Effector memory CD4-positive, alpha-beta T cell (primary cell): Measurements from ENCODE around the gene ATP1A1.

Experiments used
- DNase-seq, 3 donors: peaks; one replicate each; pipeline ENCODE4 v3.0.0-alpha.2; 2020
- H3K27ac ChIP-seq: 2 replicates; pipeline ENCODE4 v1.7.0; 2013; ENCODE audit warnings: mild to moderate bottlenecking, low read length, moderate library complexity; ENCODE audit not compliant: insufficient read depth, poor library complexity, severe bottlenecking
- H3K27me3 ChIP-seq: replicated peaks from 2 replicates; pipeline ENCODE4 v1.7.0; 2013; ENCODE audit warnings: mild to moderate bottlenecking, low read length; ENCODE audit not compliant: insufficient read depth, control insufficient read depth, poor library complexity, severe bottlenecking
- H3K36me3 ChIP-seq: 2 replicates; pipeline ENCODE4 v1.7.0; 2013; ENCODE audit warnings: mild to moderate bottlenecking, low read length, moderate library complexity; ENCODE audit not compliant: control insufficient read depth, insufficient read depth
- H3K4me1 ChIP-seq: 2 replicates; pipeline ENCODE4 v1.7.0; 2013; ENCODE audit warnings: low read length, mild to moderate bottlenecking; ENCODE audit not compliant: control insufficient read depth, insufficient read depth, poor library complexity, severe bottlenecking
- H3K4me3 ChIP-seq: 2 replicates; pipeline ENCODE4 v1.7.0; 2013; ENCODE audit warnings: low read length, low read depth, mild to moderate bottlenecking; ENCODE audit not compliant: insufficient read depth, poor library complexity, severe bottlenecking
- H3K9me3 ChIP-seq: 2 replicates; pipeline ENCODE4 v1.7.0; 2013; ENCODE audit warnings: mild to moderate bottlenecking, low read length, moderate library complexity; ENCODE audit not compliant: control insufficient read depth

ATP1A1 gene

DNA sequence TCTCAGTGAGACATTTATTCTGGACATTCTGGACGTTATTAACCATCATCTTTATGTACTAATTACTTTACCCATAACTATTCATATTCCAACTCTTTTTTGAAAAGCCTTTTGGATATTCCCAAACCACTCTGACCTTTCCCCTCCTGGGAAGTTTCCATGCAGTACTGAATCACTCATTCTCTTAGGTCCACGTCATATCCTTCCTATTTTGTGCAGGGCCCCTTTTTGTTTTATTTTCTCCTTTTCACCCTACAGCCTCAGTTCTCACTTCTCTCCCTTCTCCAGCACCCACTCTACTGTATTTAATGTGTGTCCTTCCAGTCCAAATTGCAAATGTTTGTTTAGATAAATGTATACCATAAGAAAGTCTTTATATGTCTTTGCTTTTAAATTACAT is 16.4 kb upstream of the ATP1A1 start:
- Histone ChIP-seq H3K4me3 (no peak overlapping the region), H3K27ac (no peak overlapping the region)
- no peak for DNase-seq

DNA sequence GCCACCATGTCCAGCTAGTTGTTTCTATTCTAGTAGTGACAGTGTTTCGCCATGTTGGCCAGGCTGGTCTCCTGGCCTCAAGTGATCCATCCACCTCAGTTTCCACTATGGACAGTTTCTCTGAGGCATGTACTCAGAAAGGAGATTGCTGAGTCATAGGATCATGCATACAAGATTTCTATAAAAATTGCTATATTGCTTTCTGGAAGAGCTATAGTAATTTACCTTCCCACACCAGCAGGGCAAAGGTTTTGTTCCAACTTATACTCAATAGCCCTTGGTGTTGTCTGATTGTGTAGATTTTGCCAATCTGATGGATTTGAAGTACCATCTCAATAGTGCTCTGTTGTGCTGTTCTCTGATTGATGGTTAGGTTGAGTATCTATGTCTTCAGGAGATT is 15.6 kb upstream of the ATP1A1 start:
- no peak overlapping the region for H3K4me3 ChIP-seq
- no peak overlapping the region for H3K27ac ChIP-seq
- DNase-seq, result no peak
- no peaks in the 10 kb centered on the region for H3K27me3 ChIP-seq
- H3K36me3 ChIP-seq, result no peaks in the 10 kb centered on the region
- H3K4me1 ChIP-seq, result peaks cover under 1% of the 10 kb centered on the region
- H3K9me3 ChIP-seq, result no peaks in the 10 kb centered on the region

More for the DNA sequence above, 16.4 kb upstream of the ATP1A1 start:
- no peaks in the 10 kb centered on the region for H3K36me3 ChIP-seq
- H3K9me3 ChIP-seq, result no peaks in the 10 kb centered on the region
- H3K4me1 ChIP-seq, result peaks cover 4% of the 10 kb centered on the region
- no peaks in the 10 kb centered on the region for H3K27me3 ChIP-seq

DNA sequence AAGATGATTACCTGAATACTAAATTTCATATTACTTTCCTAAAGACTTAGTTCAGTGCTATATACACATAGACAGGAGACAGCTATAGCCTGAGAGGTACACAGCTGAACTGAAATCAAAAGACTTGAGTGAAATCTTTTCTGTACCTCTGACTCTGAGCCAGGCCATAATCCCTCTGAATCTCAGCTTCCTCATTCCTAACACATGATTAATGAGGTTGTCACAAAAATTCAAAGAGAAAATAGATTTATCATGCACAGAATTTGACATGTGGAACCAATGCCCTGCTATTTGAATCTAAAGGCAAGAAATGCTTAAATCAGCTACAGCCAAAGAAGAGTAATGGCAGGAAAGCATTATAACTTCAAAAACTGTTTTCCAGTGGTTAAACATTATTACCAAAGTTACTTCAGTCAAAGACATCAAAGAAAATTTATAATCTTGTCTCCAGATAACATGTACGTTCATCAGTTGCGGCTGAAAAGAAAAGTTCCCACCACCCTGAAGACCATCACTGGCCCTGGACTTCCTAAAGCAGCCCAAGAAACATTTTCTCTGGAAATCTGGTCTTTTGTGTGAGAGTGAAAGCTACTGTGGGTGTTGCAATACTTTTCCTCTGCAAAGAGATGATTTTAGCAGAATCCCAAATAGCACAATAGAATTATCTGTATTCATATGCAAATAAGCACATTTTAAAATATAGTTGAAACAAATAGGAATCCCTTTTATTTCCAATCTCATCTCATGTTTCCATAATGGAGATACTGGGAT is 13.8 kb upstream of the ATP1A1 start:
- no peaks in the 10 kb centered on the region for H3K9me3 ChIP-seq
- H3K4me3 ChIP-seq, result no peak overlapping the region
- no peak for DNase-seq
- no peaks in the 10 kb centered on the region for H3K27me3 ChIP-seq
- no peak overlapping the region for H3K27ac ChIP-seq
- no peaks in the 10 kb centered on the region for H3K4me1 ChIP-seq
- no peaks in the 10 kb centered on the region for H3K36me3 ChIP-seq

DNA sequence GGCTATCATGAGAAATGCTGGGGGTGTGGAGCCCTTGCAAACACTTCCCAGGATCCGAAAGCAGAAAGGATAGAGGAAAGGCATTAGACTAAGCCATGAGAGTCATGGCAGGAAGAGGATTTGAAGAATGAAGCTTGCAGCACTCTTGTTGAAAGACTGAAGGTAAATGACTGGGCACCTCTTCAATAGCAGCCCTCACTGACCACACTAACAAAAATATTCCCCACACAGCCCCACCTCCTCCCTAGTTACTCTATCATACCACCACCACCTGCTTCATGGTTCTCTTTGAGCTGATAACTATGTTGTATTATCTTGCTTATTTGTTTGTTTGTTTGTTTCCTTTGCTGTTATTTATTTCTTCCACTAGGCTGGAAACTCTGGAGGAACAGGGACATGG is 13.2 kb upstream of the ATP1A1 start:
- no peaks in the 10 kb centered on the region for H3K4me1 ChIP-seq
- H3K27ac ChIP-seq, result no peak overlapping the region
- DNase-seq, result no peak
- H3K4me3 ChIP-seq, result no peak overlapping the region
- H3K36me3 ChIP-seq, result no peaks in the 10 kb centered on the region
- no peaks in the 10 kb centered on the region for H3K27me3 ChIP-seq
- no peaks in the 10 kb centered on the region for H3K9me3 ChIP-seq

DNA sequence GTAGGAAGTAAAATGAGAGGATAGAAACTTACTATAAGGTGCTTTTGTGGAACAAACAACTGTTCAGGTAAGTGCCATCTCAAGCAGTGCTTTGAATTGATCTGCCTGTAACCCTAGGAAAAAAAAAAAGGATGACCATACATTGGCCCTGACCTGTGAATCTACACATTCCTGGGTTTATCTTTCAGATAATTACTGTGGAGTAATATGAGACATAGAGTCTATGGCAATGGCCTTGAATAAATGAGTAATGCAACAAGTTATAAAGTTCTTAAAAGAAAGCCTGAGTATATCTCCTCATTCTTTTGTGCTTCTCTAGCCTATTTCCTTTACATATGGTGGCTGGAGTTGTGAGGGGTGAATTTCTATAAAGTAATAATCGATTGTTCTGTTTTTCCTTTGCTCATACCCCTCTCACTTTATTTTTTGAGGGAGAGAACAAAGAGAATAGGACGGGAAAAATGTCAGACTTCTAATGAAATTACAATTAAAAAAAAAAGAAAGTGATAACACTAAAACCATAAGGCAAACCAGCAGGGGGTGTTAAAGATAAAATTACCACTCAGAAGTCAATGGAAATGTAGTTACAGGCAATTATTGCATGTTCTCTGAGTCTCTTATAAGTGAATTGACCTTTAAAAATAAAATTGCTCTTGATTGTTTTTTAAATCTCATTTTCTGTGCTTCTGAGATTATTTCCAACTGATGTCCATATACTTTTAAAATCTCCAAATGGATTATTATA is 12.4 kb upstream of the ATP1A1 start:
- H3K27me3 ChIP-seq, result no peaks in the 10 kb centered on the region
- no peak overlapping the region for H3K27ac ChIP-seq
- no peaks in the 10 kb centered on the region for H3K9me3 ChIP-seq
- H3K4me1 ChIP-seq, result no peaks in the 10 kb centered on the region
- H3K36me3 ChIP-seq, result no peaks in the 10 kb centered on the region
- H3K4me3 ChIP-seq, result no peak overlapping the region
- no peak for DNase-seq

DNA sequence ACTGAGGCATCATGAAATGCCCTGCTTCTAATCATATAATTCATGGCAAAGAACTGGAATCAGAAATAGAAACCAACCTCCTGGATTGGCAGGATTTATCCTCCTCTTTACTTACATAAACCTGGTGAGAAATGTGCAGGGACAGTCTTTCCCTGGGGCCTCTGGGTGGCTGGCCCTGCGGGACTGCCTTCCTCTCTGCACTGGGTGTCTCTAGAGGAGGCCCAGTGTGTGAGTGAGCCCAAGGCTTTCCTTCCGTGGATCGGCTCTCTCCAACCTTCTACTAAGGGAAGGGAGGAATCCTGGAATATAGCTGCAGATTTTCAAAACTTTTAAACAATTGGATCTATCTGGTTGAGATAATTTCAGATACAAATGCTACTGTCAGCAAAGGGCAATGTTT is 11.4 kb upstream of the ATP1A1 start:
- H3K27me3 ChIP-seq, result no peaks in the 10 kb centered on the region
- no peak overlapping the region for H3K4me3 ChIP-seq
- H3K9me3 ChIP-seq, result no peaks in the 10 kb centered on the region
- H3K36me3 ChIP-seq, result no peaks in the 10 kb centered on the region
- H3K27ac ChIP-seq, result no peak overlapping the region
- no peaks in the 10 kb centered on the region for H3K4me1 ChIP-seq
- DNase-seq, result no peak

- Histone ChIP-seq H3K4me1 (no peaks in the 10 kb centered on the region), H3K27me3 (no peaks in the 10 kb centered on the region), H3K36me3 (no peaks in the 10 kb centered on the region), H3K4me3 (no peak overlapping the region), H3K27ac (no peak overlapping the region), H3K9me3 (no peaks in the 10 kb centered on the region)
- DNase-seq, result no peak
Observed at GRCh38 chr1:116362050-116362449, 11.0 kb upstream of the ATP1A1 start.

DNA sequence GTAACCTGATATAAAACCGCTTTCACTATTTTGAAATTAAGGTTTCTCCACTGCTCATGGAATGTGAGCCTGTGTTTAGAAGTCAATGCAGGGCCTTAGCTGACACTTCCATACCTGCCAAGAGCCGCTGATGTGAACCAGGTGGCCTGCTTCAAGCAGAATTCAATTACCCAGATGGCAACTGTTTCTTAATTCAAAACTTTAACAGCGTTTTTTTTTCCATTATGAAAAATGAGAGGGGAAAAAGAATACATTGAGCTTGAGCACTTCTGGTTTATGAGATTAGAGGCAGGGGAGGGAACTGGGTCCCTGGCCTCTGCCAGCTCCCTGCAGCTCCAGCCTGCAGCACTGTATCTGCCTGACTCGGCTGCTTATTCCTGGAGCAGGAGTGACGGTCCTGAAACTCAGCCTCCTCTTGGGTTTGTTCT is 7.7 kb upstream of the ATP1A1 start:
- no peaks in the 10 kb centered on the region for H3K27me3 ChIP-seq
- no peak for DNase-seq
- no peaks in the 10 kb centered on the region for H3K36me3 ChIP-seq
- no peaks in the 10 kb centered on the region for H3K9me3 ChIP-seq
- H3K4me3 ChIP-seq, result no peak overlapping the region
- no peak overlapping the region for H3K27ac ChIP-seq
- peaks cover 6% of the 10 kb centered on the region for H3K4me1 ChIP-seq

- Histone ChIP-seq H3K9me3 (no peaks in the 10 kb centered on the region), H3K27me3 (no peaks in the 10 kb centered on the region), H3K4me1 (peaks cover 6% of the 10 kb centered on the region), H3K27ac (no peak overlapping the region), H3K4me3 (no peak overlapping the region), H3K36me3 (no peaks in the 10 kb centered on the region)
- no peak for DNase-seq
Observed at GRCh38 chr1:116365857-116366256, 7.2 kb upstream of the ATP1A1 start.

- no peaks in the 10 kb centered on the region for H3K36me3 ChIP-seq
- H3K4me1 ChIP-seq, result peaks cover 11% of the 10 kb centered on the region
- no peaks in the 10 kb centered on the region for H3K27me3 ChIP-seq
- no peak overlapping the region for H3K4me3 ChIP-seq
- no peak overlapping the region for H3K27ac ChIP-seq
- no peak for DNase-seq
- H3K9me3 ChIP-seq, result no peaks in the 10 kb centered on the region
Observed at GRCh38 chr1:116367256-116367945, 5.6 kb upstream of the ATP1A1 start.
